ENCODE results near the gene B3GNT8. TPM values are rescaled to one million over a fixed set of nuclear protein-coding genes. Genes with fewer than 3 reads are reported as not detected.

The B3GNT8 gene
- total and polyA plus RNA-seq, 2 of the 8 experiments (the other 6 are each of a cell fraction or from before 2014, with no cell fraction given) = 0.67 to 0.86 TPM

GRCh38 chr19:41456342-41456918 is 29.3 kb upstream of the B3GNT8 start (continued):
- no peak for TF ChIP-seq USF2 (IDR thresholded peaks at IDR 0.05; ENCODE audit: low read length)
- TF ChIP-seq SAP30 (IDR thresholded peaks at IDR 0.05; ENCODE audit: insufficient read depth, insufficient replicate concordance, low read length) = no peak
- TF ChIP-seq BCL11A (IDR thresholded peaks at IDR 0.05; ENCODE audit: low read depth in 2 of 2, low read length in 2 of 2) = no peak
- no peak for TF ChIP-seq CBX5 (IDR thresholded peaks at IDR 0.05; ENCODE audit: low read depth, low read length)
- TF ChIP-seq HDAC6 (IDR thresholded peaks at IDR 0.05; ENCODE audit: low read depth, low read length) = no peak
- no peak for TF ChIP-seq TBP (IDR thresholded peaks at IDR 0.05; ENCODE audit: low read depth, low read length)

Data from H1 (cell line).